GM19099 (cell line): ENCODE measurements around the gene INTS3.

ENCODE experiments used
- POLR2A ChIP-seq: IDR thresholded peaks from 3 replicates; pipeline ENCODE4 v1.6.1; 2011; ENCODE audit warnings: low read depth; ENCODE audit not compliant: insufficient read length; ENCODE audit errors: extremely low read depth

Gene INTS3

DNA sequence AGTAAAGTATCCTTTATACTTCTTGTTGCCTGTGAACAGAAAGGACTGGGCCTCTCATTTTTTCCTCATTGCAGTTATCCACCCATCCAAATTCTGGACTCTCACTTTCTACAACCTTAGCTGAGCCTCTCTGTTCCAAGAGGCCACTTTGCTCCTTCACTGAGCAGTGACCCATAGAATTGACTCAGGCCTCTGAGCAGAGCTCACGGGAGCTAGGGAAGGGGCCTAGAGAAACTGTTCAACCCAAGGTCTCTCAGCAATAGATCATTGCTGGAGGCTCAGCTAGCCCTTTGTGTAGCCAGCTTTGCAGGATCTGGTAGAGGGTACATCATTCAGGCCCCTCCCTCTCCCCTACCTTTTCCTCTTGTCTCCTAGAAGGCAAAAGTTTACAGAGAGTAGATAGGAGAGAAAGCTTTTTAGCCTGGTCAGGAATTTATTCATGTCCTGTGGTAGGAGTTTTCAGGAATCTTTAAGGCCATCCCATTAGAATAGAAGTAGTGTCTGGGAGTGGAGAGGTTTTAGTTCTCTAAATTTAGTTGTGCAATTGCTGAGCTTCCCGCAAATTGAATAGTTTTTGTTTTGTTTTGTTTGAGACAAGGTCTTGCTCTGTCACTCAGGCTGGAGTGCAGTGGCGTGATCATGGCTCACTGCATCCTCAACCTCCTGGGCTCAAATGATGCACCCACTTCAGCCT, 6.7 kb downstream of the INTS3 start:
- TF ChIP-seq POLR2A = no peak

DNA sequence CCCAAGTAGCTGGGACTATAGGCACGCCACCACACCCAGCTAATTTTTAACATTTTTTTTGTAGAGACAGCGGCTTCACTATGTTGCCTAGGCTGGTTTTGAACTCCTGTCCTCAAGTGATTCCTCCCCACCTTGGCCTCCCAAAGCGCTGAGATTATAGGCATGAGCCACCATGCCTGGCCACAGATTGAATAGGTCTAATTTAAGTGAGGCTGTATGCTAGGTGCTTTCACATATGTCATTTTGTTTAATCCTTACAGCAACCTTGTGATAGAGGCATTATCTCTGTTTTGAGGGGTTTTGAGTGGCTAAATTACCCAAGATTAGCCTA, 7.2 kb downstream of the INTS3 start:
- TF ChIP-seq POLR2A = no peak

- TF ChIP-seq POLR2A = no peak
These were observed 14.1 kb downstream of the INTS3 start for GRCh38 chr1:153741986-153742385.

- no peak for TF ChIP-seq POLR2A
These were observed 14.7 kb downstream of the INTS3 start for GRCh38 chr1:153742411-153743142.

DNA sequence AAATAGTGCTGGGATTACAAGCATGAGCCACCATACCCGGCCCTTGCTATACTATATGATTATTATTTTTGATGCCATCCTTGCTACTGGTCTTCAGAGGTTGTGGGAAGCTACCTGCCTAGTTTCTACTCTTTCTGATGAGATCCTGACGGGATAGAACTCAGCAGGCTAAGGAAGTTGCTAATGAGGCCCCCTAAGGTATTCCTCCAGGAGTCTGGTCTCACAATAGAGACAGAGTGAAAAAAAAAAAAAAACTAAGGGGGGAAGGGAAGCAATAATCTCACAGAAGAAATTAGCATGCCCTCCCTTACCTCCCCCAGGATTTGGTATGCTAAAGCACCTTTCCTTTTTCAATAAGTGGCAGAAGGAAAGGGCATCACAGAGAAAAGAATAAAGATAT, 17.6 kb downstream of the INTS3 start:
- TF ChIP-seq POLR2A = no peak

DNA sequence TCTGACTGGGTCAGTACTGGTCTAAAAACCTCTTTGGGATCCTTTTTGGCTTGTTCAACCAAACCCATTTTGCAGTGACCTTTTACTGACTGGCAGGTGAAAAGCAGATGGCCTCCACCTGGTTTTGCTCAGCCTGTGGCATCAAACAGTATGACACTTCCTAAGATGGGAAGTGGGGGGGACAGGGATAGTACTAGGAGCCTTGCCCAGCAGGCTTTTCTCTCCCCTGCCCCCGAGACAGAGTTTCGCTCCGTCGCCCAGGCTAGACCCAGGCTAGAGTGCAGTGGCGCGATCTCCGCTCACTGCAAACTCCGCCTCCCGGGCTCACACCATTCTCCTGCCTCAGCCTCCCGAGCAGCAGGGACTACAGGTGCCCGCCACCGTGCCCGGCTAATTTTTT, 18.3 kb downstream of the INTS3 start:
- TF ChIP-seq POLR2A = no peak

- TF ChIP-seq POLR2A = no peak
These were observed 21.1 kb downstream of the INTS3 start for GRCh38 chr1:153748903-153749302.

DNA sequence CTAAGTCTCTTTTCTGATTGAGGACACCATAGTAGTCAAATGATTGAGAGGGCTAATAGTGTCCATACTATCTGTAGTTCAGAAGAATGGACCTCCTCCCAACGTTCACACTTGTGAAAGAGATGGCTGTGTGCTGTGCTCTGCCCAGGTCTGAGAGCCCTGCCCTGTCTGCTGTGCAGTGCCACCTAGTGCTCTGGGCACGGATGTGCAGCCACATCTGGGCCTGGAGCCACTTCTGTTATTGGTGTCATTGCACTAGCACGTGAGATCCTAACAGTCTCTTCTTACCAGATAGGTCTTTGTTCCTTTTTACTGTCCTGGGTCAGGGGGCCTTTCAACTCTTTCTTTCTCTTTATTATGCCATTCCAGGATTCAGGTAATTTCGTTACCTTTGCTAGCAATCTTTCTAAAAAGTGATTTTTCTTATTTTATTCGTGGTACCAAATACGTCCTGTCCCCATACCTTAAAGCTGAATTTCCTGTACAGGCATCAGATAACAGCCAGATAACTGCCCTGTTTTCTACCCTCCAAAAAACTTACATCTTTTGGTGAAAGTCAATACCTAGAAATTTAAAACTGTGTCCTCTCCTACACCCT, 21.7 kb downstream of the INTS3 start:
- TF ChIP-seq POLR2A = no peak

- TF ChIP-seq POLR2A = no peak
These were observed 22.5 kb downstream of the INTS3 start for GRCh38 chr1:153750026-153750995.

- TF ChIP-seq POLR2A = no peak
These were observed 24.2 kb downstream of the INTS3 start for GRCh38 chr1:153752072-153752471.

GRCh38 chr1:153752571-153753195, 24.8 kb downstream of the INTS3 start:
- no peak for TF ChIP-seq POLR2A

- TF ChIP-seq POLR2A = no peak
These were observed 26.4 kb downstream of the INTS3 start for GRCh38 chr1:153754266-153754665.

GRCh38 chr1:153760440-153760839, 32.6 kb downstream of the INTS3 start:
- no peak for TF ChIP-seq POLR2A

DNA sequence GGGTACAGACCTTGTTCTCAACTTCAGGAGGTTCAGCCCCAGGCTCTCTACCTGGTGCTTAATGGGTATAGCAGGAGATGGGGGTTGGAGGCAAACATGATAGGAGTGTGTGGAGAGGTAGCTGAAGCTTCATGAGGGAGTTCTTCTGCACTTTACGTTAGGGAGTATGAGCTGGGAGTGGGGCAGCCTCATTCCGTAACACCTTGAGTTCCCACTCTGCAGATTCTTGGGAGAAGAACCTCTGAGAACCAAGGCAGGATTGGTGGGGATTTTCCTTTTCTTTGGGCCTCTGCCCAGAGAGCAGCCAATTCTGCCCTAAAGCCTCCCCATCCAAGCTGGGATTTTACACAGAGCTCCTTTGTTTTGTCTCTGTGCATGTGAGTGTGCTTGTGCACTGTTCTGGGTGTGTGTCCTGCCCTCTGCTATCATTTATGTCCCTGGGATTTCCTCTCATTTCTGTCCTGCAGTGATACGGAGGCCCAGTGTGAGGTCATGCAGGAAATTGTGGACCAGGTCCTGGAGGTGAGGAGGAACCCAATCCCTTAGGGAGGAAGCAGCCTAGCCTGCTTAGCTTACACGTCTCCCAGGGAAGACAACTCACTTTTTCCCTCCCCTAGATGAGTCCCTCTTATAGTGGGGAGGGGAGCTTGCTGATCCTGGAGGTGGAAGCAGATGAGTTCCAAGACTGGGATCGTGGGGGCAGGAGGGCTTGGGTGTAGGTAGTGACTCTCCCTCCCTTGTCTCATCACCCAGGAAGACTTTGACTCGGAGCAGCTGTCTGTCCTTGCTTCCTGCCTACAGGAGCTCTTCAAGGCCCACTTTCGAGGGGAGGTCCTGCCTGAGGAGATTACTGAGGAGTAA, 35.7 kb downstream of the INTS3 start:
- TF ChIP-seq POLR2A = no peak
